Measurements from ENCODE around the gene DYNLL2.

DNA sequence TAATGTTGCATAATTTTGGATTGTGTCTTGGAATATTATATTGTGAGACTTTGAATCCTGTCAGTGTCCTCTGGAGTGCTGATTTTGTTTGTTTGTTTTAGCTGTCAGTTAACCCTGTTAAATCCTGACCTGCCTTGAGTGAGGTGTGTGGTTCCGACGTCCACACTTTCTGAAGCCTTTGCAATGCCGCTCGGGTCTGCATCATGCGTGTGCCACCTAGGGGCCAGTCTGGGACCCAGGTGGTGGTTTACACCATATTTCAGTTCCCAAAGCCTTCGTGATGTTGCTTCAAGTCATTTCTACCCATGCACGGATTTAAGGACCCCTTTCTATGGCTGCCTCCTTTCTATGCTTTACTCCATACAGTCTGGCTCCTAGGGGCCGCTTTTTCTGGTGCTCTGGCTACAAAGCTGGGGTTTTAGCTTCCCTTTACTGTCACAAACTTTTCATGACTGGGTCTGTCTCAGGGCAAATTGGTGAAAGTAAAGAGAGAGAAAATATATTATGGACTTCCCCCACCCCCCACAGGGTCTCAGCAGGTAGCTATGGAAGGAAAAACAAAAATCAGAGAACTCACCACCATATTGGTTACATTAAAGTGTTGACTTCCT, 53.6 kb downstream of the DYNLL2 start:
- TF ChIP-seq POLR2A (IDR thresholded peaks at IDR 0.05), result no peak
- TF ChIP-seq, protein P1, sequence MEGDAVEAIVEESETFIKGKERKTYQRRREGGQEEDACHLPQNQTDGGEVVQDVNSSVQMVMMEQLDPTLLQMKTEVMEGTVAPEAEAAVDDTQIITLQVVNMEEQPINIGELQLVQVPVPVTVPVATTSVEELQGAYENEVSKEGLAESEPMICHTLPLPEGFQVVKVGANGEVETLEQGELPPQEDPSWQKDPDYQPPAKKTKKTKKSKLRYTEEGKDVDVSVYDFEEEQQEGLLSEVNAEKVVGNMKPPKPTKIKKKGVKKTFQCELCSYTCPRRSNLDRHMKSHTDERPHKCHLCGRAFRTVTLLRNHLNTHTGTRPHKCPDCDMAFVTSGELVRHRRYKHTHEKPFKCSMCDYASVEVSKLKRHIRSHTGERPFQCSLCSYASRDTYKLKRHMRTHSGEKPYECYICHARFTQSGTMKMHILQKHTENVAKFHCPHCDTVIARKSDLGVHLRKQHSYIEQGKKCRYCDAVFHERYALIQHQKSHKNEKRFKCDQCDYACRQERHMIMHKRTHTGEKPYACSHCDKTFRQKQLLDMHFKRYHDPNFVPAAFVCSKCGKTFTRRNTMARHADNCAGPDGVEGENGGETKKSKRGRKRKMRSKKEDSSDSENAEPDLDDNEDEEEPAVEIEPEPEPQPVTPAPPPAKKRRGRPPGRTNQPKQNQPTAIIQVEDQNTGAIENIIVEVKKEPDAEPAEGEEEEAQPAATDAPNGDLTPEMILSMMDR (IDR thresholded peaks at IDR 0.05), result no peak
